Measurements from ENCODE around the gene PTGS1. TPM values are rescaled to one million over a fixed set of nuclear protein-coding genes. Genes with fewer than 3 reads are reported as not detected.

Gene PTGS1
- total and polyA plus RNA-seq, 2 donors (not counting 1 experiment from before 2014, with no cell fraction given): 9.5 to 15.3 TPM

DNA sequence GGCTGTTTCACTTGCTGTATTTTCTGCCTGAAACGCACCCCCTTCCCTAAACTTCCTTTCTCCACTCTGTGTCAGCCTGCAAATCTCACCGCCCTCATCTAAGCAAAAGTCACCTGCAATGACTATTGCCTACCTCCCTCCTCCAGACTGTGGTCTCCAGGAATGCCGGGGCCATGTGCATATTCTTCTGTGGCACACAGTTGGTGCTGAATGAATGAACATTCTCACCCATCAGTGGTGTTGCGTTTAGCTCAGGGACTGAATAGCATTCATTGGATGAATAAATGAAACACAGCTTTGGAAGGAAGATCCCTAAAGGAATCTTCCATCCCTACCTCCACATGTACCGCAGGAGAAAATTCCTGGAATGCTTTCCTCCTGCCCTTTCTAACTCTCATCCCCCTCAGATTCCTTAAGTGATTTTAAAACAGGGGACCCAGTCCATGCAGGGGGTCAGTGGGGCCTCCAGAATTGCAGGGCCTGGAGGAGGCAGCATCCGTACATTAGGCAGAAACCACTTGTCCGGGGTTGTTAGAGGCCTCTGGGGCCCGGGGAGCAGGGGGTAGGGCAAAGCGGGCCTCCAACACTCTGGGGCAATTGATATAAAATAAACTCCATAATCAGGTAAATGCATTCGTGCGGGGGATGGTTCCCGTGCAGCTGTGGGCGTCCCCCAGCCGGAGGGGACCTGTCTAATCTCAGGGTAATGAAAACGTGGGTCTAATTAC, 28.3 kb upstream of the PTGS1 start:
- ChIA-PET CTCF (interaction anchor here (5.2 to 15.5 kb wide), 2 partner anchors 8 to 220 kb away, joined by 20 to 323 read pairs; no protein-coding TSS in a partner anchor), POLR2A (no interaction called here)
- Histone ChIP-seq H3K9ac (ENCODE audit: low read length) (no peak overlapping the region), H3K9me3 (ENCODE audit: control extremely low read depth in 1 of 3, control insufficient read depth in 2 of 3, insufficient read depth in 1 of 3, low read length in 2 of 3) (no peaks in the 10 kb centered on the region), H3K4me2 (replicated peaks; ENCODE audit: low read depth, low read length, poor library complexity, severe bottlenecking) (no peak overlapping the region), H3K4me1 (ENCODE audit: control insufficient read depth in 2 of 2, insufficient read depth in 2 of 2, low read length in 2 of 2) (peaks cover 8% of the 10 kb centered on the region in 2 donors), H3K27me3 (replicated peaks in 1 of 4; ENCODE audit: control extremely low read depth in 1 of 4, control insufficient read depth in 3 of 4, insufficient read depth in 4 of 4, low read length in 3 of 4) (peaks cover 0 to 15% (median 6%) of the 10 kb centered on the region in 4 experiments), H3K36me3 (replicated peaks in 1 of 2; ENCODE audit: control extremely low read depth in 1 of 2, control insufficient read depth in 1 of 2, extremely low read depth in 1 of 2, insufficient read depth in 2 of 2, low read length in 1 of 2) (no peaks in the 10 kb centered on the region), H2AFZ (ENCODE audit: insufficient read depth, low read depth, low read length, poor library complexity, severe bottlenecking) (no peak overlapping the region), H4K20me1 (ENCODE audit: control insufficient read depth, insufficient read depth, low read length, poor library complexity, severe bottlenecking) (no peaks in the 10 kb centered on the region), H3K79me2 (ENCODE audit: control insufficient read depth, insufficient read depth, low read length) (no peaks in the 10 kb centered on the region), H3K4me3 (ENCODE audit: control extremely low read depth in 1 of 5, extremely low read depth in 1 of 5, insufficient read depth in 1 of 5, low read depth in 2 of 5, low read length in 4 of 5) (no peak overlapping the region), H3K27ac (ENCODE audit: low read length in 2 of 2) (no peak overlapping the region)
- H3K27me3 Mint-ChIP-seq: peaks cover 39% of the 10 kb centered on the region
- ATAC-seq (ENCODE audit: low read depth) (no peak), DNase-seq (no peak)
- H3K4me1 Mint-ChIP-seq: peaks cover 5% of the 10 kb centered on the region
- intact Hi-C loops (cut with micrococcal nuclease): no loop called here
- 92% methylated on average over 13 of the region's 15 CpGs for WGBS (ENCODE audit: insufficient coverage)
- no peak overlapping the region for H3K27ac Mint-ChIP-seq
- H3K4me3 Mint-ChIP-seq: no peak overlapping the region
- no peaks in the 10 kb centered on the region for H3K9me3 Mint-ChIP-seq (ENCODE audit: insufficient read depth)
- TF ChIP-seq CTCF (IDR thresholded peaks at IDR 0.05) (no peak), EZH2 (IDR thresholded peaks at IDR 0.05; ENCODE audit: borderline replicate concordance, insufficient read depth, low read depth, low read length, poor library complexity, severe bottlenecking) (no peak)
